Common myeloid progenitor, CD34-positive (primary cell): ENCODE results near the gene SUGCT.
"Not testable (repeated sequence)": the region's sequence is repeated elsewhere in the genome, so short reads cannot be mapped to it uniquely, and the experiment has no call there.

Experiments used
- CTCF ChIA-PET: fragments of 350-600 bp; sonication (Branson Sonifier 250); formaldehyde crosslinking; loops from one replicate; lab custom pipeline; 2021; ENCODE audit warnings: antibody characterized with exemption; lab: Charles Lee
- POLR2A ChIA-PET: fragments of 350-600 bp; sonication (Branson Sonifier 250); formaldehyde crosslinking; loops from one replicate; lab custom pipeline; 2021; ENCODE audit warnings: antibody characterized with exemption; lab: Charles Lee
- DNase-seq, 3 donors: peaks; one replicate each; pipeline versions ENCODE4 v3.0.0 to v3.0.0-alpha.2; 2013
- H3K27ac ChIP-seq, 2 experiments: 1 replicate in 1 of 2; 2 replicates in 1 of 2; pipeline ENCODE4 v1.7.0; 2013; ENCODE audit warnings: inconsistent platforms in 2 of 2, low read length in 2 of 2, mild to moderate bottlenecking in 2 of 2, low read depth in 1 of 2, moderate library complexity in 1 of 2; ENCODE audit not compliant: severe bottlenecking in 2 of 2, insufficient read depth in 1 of 2, poor library complexity in 1 of 2
- H3K27me3 ChIP-seq, 5 experiments: replicated peaks in 2 of 5; 1 replicate in 3 of 5; 2 replicates in 2 of 5; pipeline versions ENCODE4 v1.6.1 to v1.7.0; 2013; ENCODE audit warnings: low read length in 4 of 5, mild to moderate bottlenecking in 2 of 5, moderate library complexity in 2 of 5, inconsistent platforms in 1 of 5; ENCODE audit not compliant: insufficient read depth in 5 of 5, control insufficient read depth in 4 of 5
- H3K36me3 ChIP-seq, 4 experiments: 1 replicate in 2 of 4; 2 replicates in 2 of 4; pipeline versions ENCODE4 v1.6.1 to v1.7.0; 2013; ENCODE audit warnings: low read length in 3 of 4, control low read depth in 1 of 4, mild to moderate bottlenecking in 1 of 4; ENCODE audit not compliant: control insufficient read depth in 4 of 4, insufficient read depth in 4 of 4
- H3K4me1 ChIP-seq, 4 experiments: 1 replicate in 3 of 4; 2 replicates in 1 of 4; pipeline versions ENCODE4 v1.6.1 to v1.7.1; 2013; ENCODE audit warnings: low read length in 3 of 4, mild to moderate bottlenecking in 3 of 4, control low read depth in 1 of 4, inconsistent platforms in 1 of 4, moderate library complexity in 1 of 4; ENCODE audit not compliant: control insufficient read depth in 4 of 4, insufficient read depth in 4 of 4; ENCODE audit errors: control extremely low read depth in 1 of 4
- H3K4me3 ChIP-seq, 7 experiments: 1 replicate in 4 of 7; 2 replicates in 3 of 7; pipeline versions ENCODE4 v1.5.1 to v1.7.0; 2013; ENCODE audit warnings: mild to moderate bottlenecking in 7 of 7, low read length in 6 of 7, moderate library complexity in 6 of 7, inconsistent platforms in 2 of 7, low read depth in 2 of 7, control low read depth in 1 of 7; ENCODE audit not compliant: insufficient read depth in 4 of 7, control insufficient read depth in 1 of 7; ENCODE audit errors: extremely low read depth in 1 of 7
- H3K9me3 ChIP-seq, 5 experiments: 1 replicate in 4 of 5; 2 replicates in 1 of 5; pipeline versions ENCODE4 v1.6.1 to v1.7.1; 2013; ENCODE audit warnings: low read length in 4 of 5, mild to moderate bottlenecking in 2 of 5, inconsistent platforms in 1 of 5, low read depth in 1 of 5, moderate library complexity in 1 of 5; ENCODE audit not compliant: control insufficient read depth in 4 of 5, insufficient read depth in 2 of 5; ENCODE audit errors: control extremely low read depth in 1 of 5
- WGBS: methylation state at CpG from one replicate; pipeline ENCODE4 v1.1.5; 2013; ENCODE audit not compliant: insufficient coverage; 5-methylcytosine and 5-hydroxymethylcytosine counted together

Gene SUGCT

GRCh38 chr7:40118201-40118600 is 16.6 kb upstream of the SUGCT start:
- POLR2A ChIA-PET, result interaction anchor here (0.6 kb wide), 1 partner anchor 1976 kb away, joined by 3 read pairs; no protein-coding TSS in a partner anchor
- H3K4me3 ChIP-seq, CTCF ChIA-PET, DNase-seq, H3K27me3 ChIP-seq, H3K36me3 ChIP-seq, H3K27ac ChIP-seq, H3K4me1 ChIP-seq, H3K9me3 ChIP-seq: not testable (repeated sequence)
- 90% methylated on average over 3 of the region's 7 CpGs for WGBS

GRCh38 chr7:40120020-40120419 is 14.8 kb upstream of the SUGCT start:
- H3K4me3 ChIP-seq, result no peak overlapping the region
- DNase-seq, result no peak
- no peak overlapping the region for H3K27ac ChIP-seq
- ChIA-PET CTCF (no interaction called here), POLR2A (no interaction called here)
- H3K36me3 ChIP-seq, result peaks cover 0 to 3% (median 0%) of the 10 kb centered on the region in 4 experiments
- no peaks in the 10 kb centered on the region for H3K4me1 ChIP-seq
- no peaks in the 10 kb centered on the region for H3K9me3 ChIP-seq
- H3K27me3 ChIP-seq, result no peaks in the 10 kb centered on the region
- 100% methylated on average over 5 of the region's 5 CpGs for whole genome bisulfite sequencing

GRCh38 chr7:40122100-40122939 is 12.5 kb upstream of the SUGCT start:
- CTCF ChIA-PET, result interaction anchor here (0.8 kb wide), 1 partner anchor 42 kb away, joined by 3 read pairs; no protein-coding TSS in a partner anchor
- POLR2A ChIA-PET, result not testable (repeated sequence)
- 100% methylated on average over 4 of the region's 14 CpGs for WGBS

GRCh38 chr7:40122940-40123254 is 11.9 kb upstream of the SUGCT start:
- ChIA-PET POLR2A (no interaction called here), CTCF (interaction anchor here (0.8 kb wide), 1 partner anchor 43 kb away, joined by 3 read pairs; no protein-coding TSS in a partner anchor)

More at GRCh38 chr7:40122100-40122939, 12.5 kb upstream of the SUGCT start:
- not testable (repeated sequence) for H3K36me3 ChIP-seq, DNase-seq, H3K27ac ChIP-seq, H3K27me3 ChIP-seq, H3K4me1 ChIP-seq, H3K9me3 ChIP-seq, H3K4me3 ChIP-seq

GRCh38 chr7:40133561-40134427 is 1.0 kb upstream of the SUGCT start:
- WGBS, result 0% methylated on average over 32 of the region's 36 CpGs
- Histone ChIP-seq H3K4me1 (peaks cover 9 to 20% (median 12%) of the 10 kb centered on the region in 4 experiments), H3K4me3 (peak overlapping the region; percentile 84 to 99 (median 95)), H3K9me3 (peaks cover 0 to 2% (median 0%) of the 10 kb centered on the region in 5 experiments), H3K36me3 (no peaks in the 10 kb centered on the region), H3K27me3 (peaks cover 0 to 4% (median 0%) of the 10 kb centered on the region in 5 experiments), H3K27ac (peak overlapping the region; percentile 93 to 96)
- ChIA-PET CTCF (interaction anchor here (0.6 to 1.7 kb wide), 2 partner anchors 8 to 9 kb away, joined by 3 to 12 read pairs; no protein-coding TSS in a partner anchor), POLR2A (no interaction called here)
- peak in 1 of 3 donors; percentile 40 for DNase-seq

More at GRCh38 chr7:40122940-40123254, 11.9 kb upstream of the SUGCT start:
- no peaks in the 10 kb centered on the region for H3K4me1 ChIP-seq
- H3K4me3 ChIP-seq, result no peak overlapping the region
- WGBS, result no CpG with 5 or more reads among the region's 2 CpGs
- H3K36me3 ChIP-seq, result peaks cover 0 to 3% (median 0%) of the 10 kb centered on the region in 4 experiments
- no peak overlapping the region for H3K27ac ChIP-seq
- no peaks in the 10 kb centered on the region for H3K27me3 ChIP-seq
- DNase-seq, result no peak
- no peaks in the 10 kb centered on the region for H3K9me3 ChIP-seq

GRCh38 chr7:40135317-40135610 is 459 bp downstream of the SUGCT start:
- 2% methylated on average over 7 of the region's 17 CpGs for WGBS
- peak; percentile 19 to 56 (median 47) for DNase-seq
- H3K27me3 ChIP-seq, result peaks cover 0 to 4% (median 0%) of the 10 kb centered on the region in 5 experiments
- POLR2A ChIA-PET, result no interaction called here
- H3K4me1 ChIP-seq, result peaks cover 5 to 20% (median 12%) of the 10 kb centered on the region in 4 experiments
- no peak overlapping the region for H3K27ac ChIP-seq
- no peaks in the 10 kb centered on the region for H3K36me3 ChIP-seq
- peak overlapping the region; percentile 10 to 99 (median 87) for H3K4me3 ChIP-seq
- peaks cover 0 to 2% (median 0%) of the 10 kb centered on the region in 5 experiments for H3K9me3 ChIP-seq
- CTCF ChIA-PET, result no interaction called here
